HG02588 (cell line): Measurements from ENCODE around the gene MYBBP1A.

Experiments
- ATAC-seq: cut with Tn5 transposase; IDR thresholded peaks from one replicate; pipeline ENCODE4 v1.9.1; 2021; ENCODE audit warnings: mild to moderate bottlenecking, moderate library complexity; ENCODE audit not compliant: unreplicated experiment

The MYBBP1A gene

DNA sequence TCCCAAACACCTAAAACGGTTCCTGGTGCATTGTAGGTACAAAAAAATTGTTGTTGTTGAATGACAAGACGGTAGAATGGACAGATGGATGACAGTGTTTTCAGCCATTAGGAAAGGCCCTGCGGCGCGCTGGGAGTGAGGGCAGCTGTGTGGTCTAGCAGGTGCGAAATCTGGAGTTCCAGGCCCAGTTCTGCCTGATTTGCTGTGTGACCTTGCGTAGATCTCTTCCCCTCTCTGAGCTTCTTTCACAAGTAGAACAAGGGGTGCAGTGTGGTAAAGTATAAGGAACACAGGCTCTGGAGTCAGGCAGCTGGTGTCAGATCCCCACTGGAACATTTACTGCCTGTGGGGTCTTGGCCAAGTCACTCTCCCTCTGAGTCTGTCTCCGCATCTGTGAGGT lies 31.2 kb downstream of the MYBBP1A start:
- no peak for ATAC-seq

GRCh38 chr17:4522661-4523060 lies 32.5 kb downstream of the MYBBP1A start:
- no peak for ATAC-seq

- ATAC-seq: no peak
Measured at GRCh38 chr17:4520894-4521600, 34.1 kb downstream of the MYBBP1A start.

DNA sequence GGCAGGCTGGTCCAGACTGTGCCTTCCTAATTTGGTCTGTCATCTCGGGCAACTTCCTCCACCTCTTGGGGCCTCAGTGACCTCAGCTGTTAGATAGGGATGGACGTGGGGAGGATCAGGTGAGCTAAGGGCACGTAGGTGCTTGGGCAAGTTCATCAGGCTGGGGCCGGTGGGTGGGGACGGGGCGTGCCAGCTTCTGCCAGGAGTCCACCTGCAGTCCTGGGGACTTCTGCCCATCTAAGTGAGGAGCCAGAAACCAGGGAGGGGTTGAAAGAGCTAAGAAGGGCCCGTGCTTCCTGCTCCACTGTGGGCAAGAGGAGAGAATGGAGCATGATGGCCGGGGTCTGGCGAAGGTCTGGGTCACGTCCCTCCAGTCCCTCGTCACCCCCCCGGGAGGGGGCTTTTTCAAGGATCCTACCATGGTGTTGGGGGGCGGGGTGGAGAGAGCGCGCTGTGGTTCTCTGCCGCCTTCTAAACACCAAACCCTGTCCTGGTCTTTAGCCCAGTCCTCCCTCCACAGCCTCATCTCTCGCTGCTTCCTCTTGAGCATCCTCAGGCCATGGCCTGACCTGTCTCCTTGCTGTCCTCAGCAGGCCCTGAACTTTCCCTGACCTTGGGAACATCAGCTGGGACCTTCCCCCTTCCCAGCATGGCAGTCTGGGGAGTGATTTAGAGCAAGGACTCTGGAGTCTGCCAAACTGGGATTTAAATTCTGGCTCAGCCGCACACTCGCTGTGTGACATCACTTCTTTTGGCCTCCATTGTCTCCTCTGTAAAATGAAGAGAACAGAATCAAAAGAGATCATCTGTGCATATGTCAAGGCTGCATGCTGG lies 34.9 kb downstream of the MYBBP1A start:
- no peak for ATAC-seq

GRCh38 chr17:4519361-4519788 lies 35.8 kb downstream of the MYBBP1A start:
- no peak for ATAC-seq

DNA sequence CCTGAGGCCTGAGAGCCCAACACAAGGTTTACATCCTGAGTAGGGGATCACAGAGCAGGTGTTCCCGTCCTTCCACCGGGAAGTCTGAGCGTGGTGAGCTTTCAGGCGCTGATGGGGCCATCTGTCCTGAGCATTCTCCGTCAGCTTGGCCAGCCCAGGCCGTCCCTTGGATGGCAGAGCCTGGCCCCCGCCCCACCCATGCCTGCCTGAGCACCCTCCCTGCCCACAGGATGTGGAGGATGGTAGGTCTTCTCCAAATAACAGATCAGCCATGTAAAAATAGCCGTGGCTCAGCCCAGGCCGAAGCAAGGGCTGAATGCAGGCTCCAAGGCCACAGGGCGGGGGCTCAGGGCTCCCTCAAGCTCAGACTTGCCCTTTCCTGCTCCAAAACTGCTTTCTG lies 36.3 kb downstream of the MYBBP1A start:
- no peak for ATAC-seq

DNA sequence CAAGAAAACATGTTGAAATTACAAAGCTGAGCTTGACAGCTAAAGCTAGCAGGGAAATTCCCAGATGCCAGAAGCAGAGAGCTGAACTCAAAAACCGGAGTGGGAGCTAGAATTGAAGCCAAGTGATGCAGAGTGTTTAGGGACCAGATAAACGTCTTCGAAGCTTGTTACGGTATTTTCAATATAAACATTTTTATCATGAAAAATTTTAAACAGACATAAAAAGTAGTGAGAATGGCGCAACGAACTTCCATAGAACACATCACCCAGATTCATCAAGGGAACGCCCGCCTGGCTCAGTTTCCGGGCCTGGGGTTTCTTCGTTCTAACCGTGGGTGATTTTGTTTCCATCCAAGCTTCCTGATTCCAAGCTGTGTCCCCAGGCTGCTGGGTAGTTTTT lies 38.4 kb downstream of the MYBBP1A start:
- no peak for ATAC-seq

DNA sequence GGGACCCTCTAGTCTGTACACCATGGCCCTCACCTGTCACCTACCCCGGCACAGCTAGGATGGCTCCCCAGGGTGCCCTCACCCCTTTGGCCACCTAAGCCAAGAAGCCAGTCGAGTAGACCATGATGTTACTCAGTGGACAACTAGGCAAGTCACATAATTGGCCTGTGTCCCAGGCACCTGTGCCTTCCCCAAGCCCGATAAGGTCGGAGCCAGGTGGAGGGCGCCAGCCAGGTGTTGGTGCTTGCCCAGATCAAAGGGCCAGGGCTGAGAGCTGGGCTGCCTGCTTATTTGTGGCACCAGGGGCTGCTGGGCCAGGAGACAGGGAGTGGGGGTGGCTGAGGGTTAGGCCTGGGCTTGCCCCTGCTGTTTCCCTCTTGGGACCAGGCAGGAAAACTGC lies 39.7 kb downstream of the MYBBP1A start:
- no peak for ATAC-seq

DNA sequence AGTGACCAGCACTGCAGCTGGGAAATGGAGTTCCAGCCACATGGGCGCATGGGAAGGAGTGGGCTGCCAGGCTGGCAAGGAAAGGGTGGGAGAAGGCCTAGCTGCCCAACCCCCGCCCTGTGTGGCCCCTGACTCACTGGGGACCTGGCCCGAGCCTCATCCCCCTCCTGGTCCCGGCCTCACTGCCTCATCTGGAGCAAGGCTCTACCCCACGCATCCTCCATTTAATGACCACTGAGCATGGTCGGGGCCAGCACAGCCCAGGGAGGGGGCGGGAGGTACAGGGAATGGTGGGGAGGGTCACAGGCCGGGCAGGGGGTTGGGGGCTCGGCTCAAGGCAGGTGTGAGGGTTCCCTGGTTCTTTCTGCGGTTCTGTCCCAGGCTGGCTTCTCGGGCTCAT lies 40.4 kb downstream of the MYBBP1A start:
- no peak for ATAC-seq

- no peak for ATAC-seq
Measured at GRCh38 chr17:4514206-4514605, 41.0 kb downstream of the MYBBP1A start.

DNA sequence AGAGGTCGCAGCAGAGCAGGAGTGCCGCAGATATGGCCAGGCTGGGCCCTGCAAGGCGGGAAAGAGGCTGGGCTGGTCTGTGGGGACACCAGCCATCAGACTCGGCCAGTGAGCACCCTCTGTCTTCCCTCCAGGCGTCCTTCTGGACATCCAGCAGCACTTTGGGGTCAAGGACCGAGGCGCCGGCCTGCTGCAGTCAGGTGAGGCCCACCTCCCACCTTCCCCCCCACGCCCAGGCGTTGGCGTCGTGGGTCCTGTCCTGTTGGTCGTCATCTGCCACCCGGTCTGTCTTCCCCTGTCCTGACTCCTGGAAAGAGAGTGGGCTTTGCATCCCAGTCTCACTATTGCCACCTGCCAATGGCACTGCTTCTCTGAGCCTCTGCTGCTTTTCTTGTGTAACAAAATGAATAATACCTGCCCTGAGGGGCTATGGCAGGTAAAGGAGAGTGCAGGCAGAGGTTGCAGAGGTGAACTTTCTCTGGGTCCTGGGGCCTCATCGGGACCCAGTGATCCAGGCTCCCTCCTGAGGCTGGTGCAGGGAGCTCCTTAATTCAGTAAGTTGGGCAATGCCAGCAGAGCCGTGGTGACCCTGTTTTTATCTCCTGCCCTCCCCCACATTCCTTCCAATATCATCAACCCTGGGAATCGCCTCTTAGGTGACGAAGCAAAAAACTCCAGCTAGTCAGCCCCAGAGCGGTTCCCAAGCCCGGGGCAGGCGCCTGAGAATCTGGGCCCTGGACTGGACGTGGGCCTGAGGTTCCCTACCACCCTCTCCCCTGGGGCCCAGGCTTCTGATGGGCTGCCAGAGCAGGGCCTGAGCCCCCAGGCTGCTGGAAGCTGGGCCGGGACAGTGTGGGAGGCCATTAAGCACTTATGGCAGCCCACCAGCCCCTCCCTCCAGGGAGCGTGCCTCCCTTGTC lies 41.8 kb downstream of the MYBBP1A start:
- no peak for ATAC-seq

GRCh38 chr17:4512156-4513112 lies 42.8 kb downstream of the MYBBP1A start:
- no peak for ATAC-seq

GRCh38 chr17:4511199-4511932 lies 43.8 kb downstream of the MYBBP1A start:
- no peak for ATAC-seq

- ATAC-seq: no peak
Measured at GRCh38 chr17:4510618-4510941, 44.6 kb downstream of the MYBBP1A start.

- no peak for ATAC-seq
Measured at GRCh38 chr17:4509923-4510617, 45.1 kb downstream of the MYBBP1A start.

DNA sequence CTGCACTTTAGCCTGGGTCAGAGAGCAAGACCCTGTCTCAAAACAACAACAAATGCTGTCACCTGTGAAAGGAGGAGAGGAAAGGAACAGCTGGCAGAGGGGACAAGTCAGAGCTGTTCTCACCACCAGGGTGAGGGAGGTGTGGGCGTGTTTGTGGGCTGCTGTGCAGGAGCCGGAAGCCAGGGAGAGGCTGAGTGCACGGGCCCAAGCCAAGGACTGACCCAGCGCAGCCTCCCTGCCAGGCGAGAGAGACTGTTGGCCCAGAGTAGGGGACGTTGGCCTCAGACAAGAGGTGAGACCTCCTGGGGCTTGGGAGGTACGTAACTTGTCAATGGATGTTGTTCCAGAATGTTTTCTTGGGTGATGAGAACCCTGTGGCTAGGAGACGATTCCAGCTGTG lies 45.8 kb downstream of the MYBBP1A start:
- ATAC-seq: no peak

DNA sequence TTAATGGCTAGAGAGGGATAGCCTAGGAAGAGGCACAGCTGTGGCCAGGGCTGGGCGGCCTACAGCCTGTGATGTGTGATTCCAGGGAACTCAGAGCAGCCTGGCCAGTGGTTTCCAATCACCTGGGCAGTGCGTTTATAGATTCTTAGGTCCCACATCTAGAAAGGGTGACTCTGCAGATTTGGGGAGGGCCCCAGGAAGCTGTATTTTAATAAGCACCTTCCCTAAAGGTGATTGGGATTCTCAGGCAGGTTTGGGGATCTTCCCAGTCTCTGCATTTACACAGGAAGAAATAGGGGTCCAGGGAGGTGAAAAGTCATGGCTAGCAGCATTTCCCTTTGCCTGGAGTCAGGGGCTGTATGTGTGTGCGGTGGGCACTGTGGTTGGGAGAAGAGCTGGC lies 47.0 kb downstream of the MYBBP1A start:
- ATAC-seq: no peak

DNA sequence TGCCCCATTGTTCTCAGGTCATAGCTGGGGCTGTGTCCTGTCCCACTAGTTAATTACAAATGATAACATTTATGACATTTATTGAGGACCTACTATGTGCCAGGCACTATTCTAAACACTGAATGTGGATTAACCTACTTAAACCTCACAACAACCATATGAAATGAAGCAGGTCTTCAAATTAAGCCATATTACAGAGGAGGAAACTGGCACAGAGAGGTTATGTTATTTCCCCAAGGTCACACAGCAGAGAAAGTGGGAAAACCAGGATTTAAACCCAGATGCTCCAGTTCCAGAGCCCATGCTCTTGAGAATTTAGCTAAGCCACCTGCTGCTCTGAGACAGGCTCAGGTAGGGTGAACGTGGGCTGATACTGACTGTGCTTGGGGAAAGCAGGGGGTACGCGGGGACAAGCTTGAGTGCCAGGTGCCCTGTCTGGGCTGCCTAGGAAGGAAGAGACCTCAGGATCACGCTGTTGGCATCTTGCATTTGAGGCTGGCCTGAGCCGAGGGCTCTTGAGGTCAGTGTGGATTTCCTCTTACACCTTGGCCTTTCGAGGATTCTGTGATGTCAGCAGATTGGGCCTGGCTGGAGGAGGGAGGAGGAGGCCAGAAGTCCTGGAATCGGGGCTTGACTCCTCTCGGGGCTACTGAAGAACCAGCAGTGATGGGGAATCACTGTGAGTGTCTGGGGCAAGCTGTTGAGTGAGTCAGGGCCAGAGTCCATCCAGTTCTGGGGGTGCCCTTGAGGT lies 47.6 kb downstream of the MYBBP1A start:
- ATAC-seq: no peak
